PC-9 (cell line): ENCODE results near the gene IQSEC1.

ENCODE experiments used
- EZH2 ChIP-seq: fragments of 200-600 bp; sonication (generic); IDR thresholded peaks from 2 replicates; pipeline ENCODE4 v1.8.0; 2017; ENCODE audit warnings: antibody characterized with exemption, low read depth
- TF ChIP-seq, protein P1 (sequence below): fragments of 200-600 bp; sonication (generic); conservative IDR thresholded peaks from 2 replicates; pipeline ENCODE4 v1.6.1; 2017; ENCODE audit warnings: mixed run types, antibody characterized with exemption, mild to moderate bottlenecking, moderate library complexity

DNA sequence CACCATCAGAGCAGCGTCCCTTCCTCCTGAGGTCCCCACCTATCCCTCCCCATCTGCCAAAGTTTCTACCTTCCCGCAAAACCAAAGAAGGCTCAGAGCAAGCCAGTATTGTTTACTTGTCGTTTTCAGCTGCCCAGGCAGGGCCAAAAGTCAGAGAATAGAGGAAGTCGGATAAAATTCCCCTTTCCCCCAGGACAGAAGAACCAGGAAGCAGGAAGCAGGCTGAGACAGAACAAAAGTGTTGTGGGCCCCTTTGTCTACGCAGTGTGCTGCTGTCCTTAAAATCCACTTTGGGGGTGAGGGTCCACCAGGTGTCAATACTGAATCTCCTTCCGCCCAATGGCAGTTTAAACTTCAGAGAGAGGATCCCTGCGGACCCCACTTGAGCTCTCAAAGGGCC lies 213.4 kb downstream of the IQSEC1 start:
- TF ChIP-seq, protein P1, sequence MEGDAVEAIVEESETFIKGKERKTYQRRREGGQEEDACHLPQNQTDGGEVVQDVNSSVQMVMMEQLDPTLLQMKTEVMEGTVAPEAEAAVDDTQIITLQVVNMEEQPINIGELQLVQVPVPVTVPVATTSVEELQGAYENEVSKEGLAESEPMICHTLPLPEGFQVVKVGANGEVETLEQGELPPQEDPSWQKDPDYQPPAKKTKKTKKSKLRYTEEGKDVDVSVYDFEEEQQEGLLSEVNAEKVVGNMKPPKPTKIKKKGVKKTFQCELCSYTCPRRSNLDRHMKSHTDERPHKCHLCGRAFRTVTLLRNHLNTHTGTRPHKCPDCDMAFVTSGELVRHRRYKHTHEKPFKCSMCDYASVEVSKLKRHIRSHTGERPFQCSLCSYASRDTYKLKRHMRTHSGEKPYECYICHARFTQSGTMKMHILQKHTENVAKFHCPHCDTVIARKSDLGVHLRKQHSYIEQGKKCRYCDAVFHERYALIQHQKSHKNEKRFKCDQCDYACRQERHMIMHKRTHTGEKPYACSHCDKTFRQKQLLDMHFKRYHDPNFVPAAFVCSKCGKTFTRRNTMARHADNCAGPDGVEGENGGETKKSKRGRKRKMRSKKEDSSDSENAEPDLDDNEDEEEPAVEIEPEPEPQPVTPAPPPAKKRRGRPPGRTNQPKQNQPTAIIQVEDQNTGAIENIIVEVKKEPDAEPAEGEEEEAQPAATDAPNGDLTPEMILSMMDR, result no peak
- TF ChIP-seq EZH2, result no peak
